ENCODE measurements around the gene SPACA6. TPM values are rescaled to one million over a fixed set of nuclear protein-coding genes. Genes with fewer than 3 reads are reported as not detected.

The SPACA6 gene
- total and polyA plus RNA-seq, 2 donors = 6.3 to 19.3 TPM

DNA sequence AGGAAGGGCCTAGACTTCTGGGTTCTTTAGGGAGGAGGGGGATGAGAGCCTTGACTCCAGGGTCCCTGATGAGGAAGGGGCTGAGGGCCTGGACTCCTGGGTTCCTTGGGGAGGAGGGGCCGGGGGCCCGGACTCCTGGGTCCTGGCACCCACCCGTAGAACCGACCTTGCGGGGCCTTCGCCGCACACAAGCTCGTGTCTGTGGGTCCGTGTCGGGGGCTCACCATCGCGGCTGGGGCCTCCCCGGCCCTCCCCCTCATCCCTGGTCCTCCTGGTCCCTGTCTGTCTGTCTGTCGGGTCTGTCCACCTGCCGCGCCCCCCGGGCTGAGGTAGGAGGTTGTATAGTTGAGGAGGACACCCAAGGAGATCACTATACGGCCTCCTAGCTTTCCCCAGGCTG, 662 bp upstream of the SPACA6 start:
- 67% methylated on average over 18 of the region's 18 CpGs for WGBS
- Histone ChIP-seq H3K4me1 (ENCODE audit: insufficient read depth) (no peaks in the 10 kb centered on the region), H3K36me3 (ENCODE audit: insufficient read depth) (no peaks in the 10 kb centered on the region), H3K4me3 (ENCODE audit: low read depth, low read length) (no peak overlapping the region), H3K27ac (ENCODE audit: low read depth) (no peak overlapping the region)
- DNase-seq (ENCODE audit: extremely low spot score) = no peak

DNA sequence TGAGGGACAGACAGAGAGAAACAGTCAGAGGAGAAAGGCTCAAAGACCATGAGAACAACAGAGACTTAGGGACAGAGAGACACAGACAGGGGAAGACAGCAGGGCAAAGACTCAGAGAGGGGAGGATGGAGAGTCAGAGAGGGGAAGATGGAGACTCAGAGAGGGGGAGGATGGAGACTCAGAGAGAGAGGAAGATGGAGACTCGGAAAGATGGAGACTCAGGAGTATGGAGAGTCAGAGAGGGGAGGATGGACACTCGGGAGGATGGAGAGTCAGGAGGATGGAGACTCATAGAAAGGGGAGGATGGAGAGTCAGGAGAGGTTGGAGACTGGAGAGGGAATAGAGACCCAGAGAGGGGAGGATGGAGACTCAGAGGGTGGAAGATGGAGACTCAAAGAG, 689 bp downstream of the SPACA6 start:
- no peak overlapping the region for H3K27ac ChIP-seq (ENCODE audit: low read depth)
- no peaks in the 10 kb centered on the region for H3K4me1 ChIP-seq (ENCODE audit: insufficient read depth)
- no peaks in the 10 kb centered on the region for H3K36me3 ChIP-seq (ENCODE audit: insufficient read depth)
- H3K4me3 ChIP-seq (ENCODE audit: low read depth, low read length) = no peak overlapping the region
- 60% methylated on average over 2 of the region's 2 CpGs for WGBS
- no peak for DNase-seq (ENCODE audit: extremely low spot score)

GRCh38 chr19:51694318-51695085, 1.4 kb downstream of the SPACA6 start:
- Histone ChIP-seq H3K4me3 (ENCODE audit: low read depth, low read length) (no peak overlapping the region), H3K36me3 (ENCODE audit: insufficient read depth) (no peaks in the 10 kb centered on the region), H3K27ac (ENCODE audit: low read depth) (no peak overlapping the region), H3K4me1 (ENCODE audit: insufficient read depth) (no peaks in the 10 kb centered on the region)
- WGBS = 79% methylated on average over 10 of the region's 10 CpGs
- DNase-seq (ENCODE audit: extremely low spot score) = no peak

DNA sequence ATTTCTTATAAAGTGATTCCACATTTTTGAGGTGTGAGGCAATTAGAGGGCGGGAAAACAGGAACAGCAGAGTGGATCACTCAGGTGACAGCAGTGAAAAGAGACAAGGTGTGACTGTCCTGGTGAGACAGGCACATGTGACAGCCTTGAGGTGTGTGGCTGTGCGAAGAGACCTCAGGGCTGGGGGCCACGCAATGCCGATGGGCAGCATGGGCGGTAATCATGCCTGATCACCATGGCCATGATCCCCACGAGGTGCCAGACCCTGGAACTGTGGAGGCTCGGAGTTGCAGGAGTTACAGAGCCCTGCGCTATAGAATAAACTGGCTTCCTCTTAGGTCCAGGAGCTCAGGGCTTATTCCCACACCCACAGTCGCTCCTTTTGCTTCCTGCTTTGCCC, 2.0 kb downstream of the SPACA6 start:
- Histone ChIP-seq H3K4me1 (ENCODE audit: insufficient read depth) (no peaks in the 10 kb centered on the region), H3K4me3 (ENCODE audit: low read depth, low read length) (no peak overlapping the region), H3K27ac (ENCODE audit: low read depth) (no peak overlapping the region), H3K36me3 (ENCODE audit: insufficient read depth) (no peaks in the 10 kb centered on the region)
- 90% methylated on average over 9 of the region's 9 CpGs for whole genome bisulfite sequencing
- no peak for DNase-seq (ENCODE audit: extremely low spot score)

DNA sequence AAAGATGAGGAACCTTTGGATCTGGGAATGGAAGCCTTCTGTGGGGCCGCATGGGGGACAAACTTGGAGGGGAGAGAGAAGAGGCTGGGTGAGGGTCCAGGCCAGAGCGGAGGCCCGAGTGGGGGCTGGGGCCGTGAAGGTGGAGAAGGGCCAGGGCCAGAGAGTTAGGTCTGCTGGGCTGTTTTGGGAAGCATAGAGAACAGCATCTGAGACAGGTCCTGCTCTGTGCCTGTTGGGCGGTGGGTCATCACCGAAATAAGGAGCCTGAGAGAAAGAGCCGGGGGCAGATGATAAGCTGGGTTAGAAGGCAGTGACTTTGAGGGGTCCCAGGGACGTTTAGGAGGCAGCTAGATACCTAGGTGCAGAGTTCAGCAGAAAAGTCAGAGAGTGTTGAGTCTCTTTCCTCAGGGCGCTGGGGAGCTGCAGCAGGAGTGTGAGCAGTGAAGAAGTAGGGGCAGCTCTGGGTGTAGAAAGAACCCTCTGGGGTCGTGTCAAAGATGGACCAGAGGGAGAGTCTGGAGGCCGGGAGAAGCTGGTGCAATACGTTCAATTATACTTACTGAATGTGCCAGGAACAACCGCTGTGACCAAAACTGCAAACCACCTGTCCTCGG, 2.7 kb downstream of the SPACA6 start:
- H3K27ac ChIP-seq (ENCODE audit: low read depth) = no peak overlapping the region
- WGBS = 88% methylated on average over 14 of the region's 14 CpGs

GRCh38 chr19:51696606-51697005, 3.5 kb downstream of the SPACA6 start:
- Histone ChIP-seq H3K4me3 (ENCODE audit: low read depth, low read length) (no peak overlapping the region), H3K27ac (ENCODE audit: low read depth) (no peak overlapping the region), H3K36me3 (ENCODE audit: insufficient read depth) (no peaks in the 10 kb centered on the region), H3K4me1 (ENCODE audit: insufficient read depth) (no peaks in the 10 kb centered on the region)
- 91% methylated on average over 3 of the region's 3 CpGs for WGBS
- DNase-seq (ENCODE audit: extremely low spot score) = no peak

More for the DNA sequence above, 2.7 kb downstream of the SPACA6 start:
- no peak for DNase-seq (ENCODE audit: extremely low spot score)
- Histone ChIP-seq H3K4me3 (ENCODE audit: low read depth, low read length) (no peak overlapping the region), H3K4me1 (ENCODE audit: insufficient read depth) (no peaks in the 10 kb centered on the region), H3K36me3 (ENCODE audit: insufficient read depth) (no peaks in the 10 kb centered on the region)

DNA sequence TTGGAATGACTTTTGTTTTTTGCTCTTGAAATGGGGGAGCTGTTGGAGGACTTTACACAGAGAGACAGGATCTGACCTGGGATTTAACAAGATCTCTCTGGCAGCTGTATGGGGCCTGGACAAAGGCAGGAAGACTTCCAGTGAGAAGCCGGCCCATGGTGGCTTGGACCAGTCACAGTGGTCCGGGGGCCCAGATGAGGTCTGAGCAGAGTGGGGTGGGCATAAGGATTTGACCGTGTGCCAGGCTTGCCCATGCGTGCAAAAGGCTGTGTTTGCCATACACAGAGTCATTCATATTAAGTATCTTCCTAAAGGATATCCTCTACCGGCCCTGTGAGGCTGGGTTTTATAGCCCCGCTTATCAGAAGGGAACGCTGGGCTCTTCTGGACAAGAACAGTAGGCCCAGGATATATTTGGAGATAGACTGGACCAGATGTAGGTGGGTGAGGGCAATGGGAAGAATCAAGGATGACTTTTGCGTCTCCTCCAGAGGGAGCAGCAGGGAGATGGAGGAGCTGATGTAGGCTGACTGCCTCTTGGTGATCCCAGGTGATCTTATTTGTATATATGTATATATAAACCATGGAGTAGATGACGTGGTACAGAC, 4.1 kb downstream of the SPACA6 start:
- DNase-seq (ENCODE audit: extremely low spot score) = no peak
- 74% methylated on average over 9 of the region's 9 CpGs for WGBS
- no peak overlapping the region for H3K4me3 ChIP-seq (ENCODE audit: low read depth, low read length)
- H3K4me1 ChIP-seq (ENCODE audit: insufficient read depth) = no peaks in the 10 kb centered on the region
- H3K36me3 ChIP-seq (ENCODE audit: insufficient read depth) = no peaks in the 10 kb centered on the region
- no peak overlapping the region for H3K27ac ChIP-seq (ENCODE audit: low read depth)

GRCh38 chr19:51698296-51698695, 5.2 kb downstream of the SPACA6 start:
- no peaks in the 10 kb centered on the region for H3K36me3 ChIP-seq (ENCODE audit: insufficient read depth)
- WGBS = 82% methylated on average over 5 of the region's 5 CpGs
- peaks cover 1% of the 10 kb centered on the region for H3K4me1 ChIP-seq (ENCODE audit: insufficient read depth)
- no peak overlapping the region for H3K27ac ChIP-seq (ENCODE audit: low read depth)
- DNase-seq (ENCODE audit: extremely low spot score) = no peak
- H3K4me3 ChIP-seq (ENCODE audit: low read depth, low read length) = no peak overlapping the region

GRCh38 chr19:51699170-51699569, 6.0 kb downstream of the SPACA6 start:
- peaks cover 1% of the 10 kb centered on the region for H3K4me1 ChIP-seq (ENCODE audit: insufficient read depth)
- WGBS = 92% methylated on average over 5 of the region's 5 CpGs
- H3K4me3 ChIP-seq (ENCODE audit: low read depth, low read length) = no peak overlapping the region
- no peak for DNase-seq (ENCODE audit: extremely low spot score)
- no peak overlapping the region for H3K27ac ChIP-seq (ENCODE audit: low read depth)
- no peaks in the 10 kb centered on the region for H3K36me3 ChIP-seq (ENCODE audit: insufficient read depth)

GRCh38 chr19:51701468-51702100, 8.5 kb downstream of the SPACA6 start:
- no peak for DNase-seq (ENCODE audit: extremely low spot score)
- Histone ChIP-seq H3K36me3 (ENCODE audit: insufficient read depth) (no peaks in the 10 kb centered on the region), H3K4me1 (ENCODE audit: insufficient read depth) (peaks cover 1% of the 10 kb centered on the region), H3K4me3 (ENCODE audit: low read depth, low read length) (no peak overlapping the region), H3K27ac (ENCODE audit: low read depth) (no peak overlapping the region)
- 74% methylated on average over 12 of the region's 12 CpGs for whole genome bisulfite sequencing

- H3K4me1 ChIP-seq (ENCODE audit: insufficient read depth) = peaks cover 1% of the 10 kb centered on the region
- no peak overlapping the region for H3K27ac ChIP-seq (ENCODE audit: low read depth)
- WGBS = 37% methylated on average over 27 of the region's 27 CpGs
- no peak overlapping the region for H3K4me3 ChIP-seq (ENCODE audit: low read depth, low read length)
- no peak for DNase-seq (ENCODE audit: extremely low spot score)
- H3K36me3 ChIP-seq (ENCODE audit: insufficient read depth) = no peaks in the 10 kb centered on the region
These were observed 9.1 kb downstream of the SPACA6 start for GRCh38 chr19:51702103-51702824.

- peak overlapping the region; percentile 88 for H3K27ac ChIP-seq (ENCODE audit: low read depth)
- H3K36me3 ChIP-seq (ENCODE audit: insufficient read depth) = no peaks in the 10 kb centered on the region
- H3K4me1 ChIP-seq (ENCODE audit: insufficient read depth) = peaks cover 1% of the 10 kb centered on the region
- no peak for DNase-seq (ENCODE audit: extremely low spot score)
- WGBS = 38% methylated on average over 46 of the region's 46 CpGs
- no peak overlapping the region for H3K4me3 ChIP-seq (ENCODE audit: low read depth, low read length)
These were observed 9.9 kb downstream of the SPACA6 start for GRCh38 chr19:51702825-51703574.

Data from urinary bladder (tissue), 4 donors.